Suprapubic skin (tissue), 4 donors: ENCODE measurements around the gene ADGRB3. TPM values are rescaled to one million over a fixed set of nuclear protein-coding genes. Genes with fewer than 3 reads are reported as not detected.
A peak's percentile ranks its signal among the peaks of the same experiment; 100 is the strongest.

Source experiments
- DNase-seq, 2 donors: peaks; one replicate each; pipeline ENCODE4 v3.0.0-alpha.2; 2019; ENCODE audit warnings: low spot score in 2 of 2
- H3K27ac ChIP-seq: fragments of 200-600 bp; sonication (generic); one replicate; pipeline ENCODE4 v1.5.1; 2019
- H3K27me3 ChIP-seq: fragments of 200-600 bp; sonication (generic); one replicate; pipeline ENCODE4 v1.5.1; 2019
- H3K36me3 ChIP-seq: fragments of 200-600 bp; sonication (generic); one replicate; pipeline ENCODE4 v1.5.1; 2019
- H3K4me1 ChIP-seq: fragments of 200-600 bp; sonication (generic); one replicate; pipeline ENCODE4 v1.5.1; 2019
- H3K4me3 ChIP-seq: fragments of 200-600 bp; sonication (generic); one replicate; pipeline ENCODE4 v1.5.1; 2019; ENCODE audit warnings: mild to moderate bottlenecking
- H3K9me3 ChIP-seq: fragments of 200-600 bp; sonication (generic); one replicate; pipeline ENCODE4 v1.5.1; 2019
- EP300 ChIP-seq: sonication (generic); formaldehyde crosslinking; IDR thresholded peaks from one replicate; pipeline ENCODE4 v1.6.1; 2017; ENCODE audit warnings: antibody characterized with exemption
- POLR2A ChIP-seq, 2 donors: fragments of 450-650 bp; IDR thresholded peaks; one replicate each; pipeline ENCODE4 v1.6.1; 2017; ENCODE audit warnings: antibody characterized with exemption in 2 of 2, mild to moderate bottlenecking in 2 of 2, moderate library complexity in 2 of 2
- POLR2AphosphoS5 ChIP-seq, 3 donors: sonication (generic); formaldehyde crosslinking; IDR thresholded peaks; one replicate each; pipeline ENCODE4 v1.6.1; 2017; ENCODE audit warnings: antibody characterized with exemption in 3 of 3
- WGBS: methylation state at CpG from one replicate; pipeline ENCODE4 v1.1.5; 2018; 5-methylcytosine and 5-hydroxymethylcytosine counted together
- total RNA-seq, 4 donors: library from RNA; depleted of rRNA; stranded (reverse); fragments of >200 nt; gene quantifications; one replicate each; pipeline ENCODE4 v1.1.0, GENCODE V29; 2016
- TF ChIP-seq, protein P1 (sequence below), 2 donors: fragments of 200-600 bp in 1 of 2; fragments of 450-650 bp in 1 of 2; sonication (generic) in 1 of 2; IDR thresholded peaks; one replicate each; pipeline ENCODE4 v1.5.1; 2016 to 2019; ENCODE audit warnings: antibody characterized with exemption in 2 of 2, mild to moderate bottlenecking in 1 of 2, moderate library complexity in 1 of 2

ADGRB3 gene
- total RNA-seq, 4 donors from 2014 or later: 0.42 to 2.2 (median 1.3) TPM

DNA sequence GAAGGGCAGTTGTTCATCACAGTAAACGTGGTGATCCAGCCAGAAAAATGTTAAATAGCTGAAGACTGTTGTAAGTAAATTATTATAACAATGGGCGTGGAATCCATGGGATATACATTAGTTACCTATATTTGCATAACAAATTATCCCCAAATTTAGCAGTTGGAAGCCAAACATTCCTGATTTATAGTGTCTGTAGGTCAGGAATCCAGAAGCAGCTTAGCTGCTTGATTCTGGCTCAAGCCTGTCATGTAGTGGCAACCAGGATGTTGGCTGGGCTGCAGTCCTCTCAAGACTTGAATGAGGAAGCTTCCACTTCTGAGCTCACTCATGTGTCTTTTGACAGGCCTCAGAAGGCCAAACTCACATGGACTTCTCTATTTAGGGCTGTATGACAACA is 6.9 kb upstream of the ADGRB3 start:
- Histone ChIP-seq H3K9me3 (no peaks in the 10 kb centered on the region), H3K27me3 (no peaks in the 10 kb centered on the region), H3K27ac (no peak overlapping the region), H3K4me3 (no peak overlapping the region), H3K4me1 (no peaks in the 10 kb centered on the region), H3K36me3 (no peaks in the 10 kb centered on the region)
- WGBS: 65% methylated on average over 2 of the region's 2 CpGs
- TF ChIP-seq, protein P1, sequence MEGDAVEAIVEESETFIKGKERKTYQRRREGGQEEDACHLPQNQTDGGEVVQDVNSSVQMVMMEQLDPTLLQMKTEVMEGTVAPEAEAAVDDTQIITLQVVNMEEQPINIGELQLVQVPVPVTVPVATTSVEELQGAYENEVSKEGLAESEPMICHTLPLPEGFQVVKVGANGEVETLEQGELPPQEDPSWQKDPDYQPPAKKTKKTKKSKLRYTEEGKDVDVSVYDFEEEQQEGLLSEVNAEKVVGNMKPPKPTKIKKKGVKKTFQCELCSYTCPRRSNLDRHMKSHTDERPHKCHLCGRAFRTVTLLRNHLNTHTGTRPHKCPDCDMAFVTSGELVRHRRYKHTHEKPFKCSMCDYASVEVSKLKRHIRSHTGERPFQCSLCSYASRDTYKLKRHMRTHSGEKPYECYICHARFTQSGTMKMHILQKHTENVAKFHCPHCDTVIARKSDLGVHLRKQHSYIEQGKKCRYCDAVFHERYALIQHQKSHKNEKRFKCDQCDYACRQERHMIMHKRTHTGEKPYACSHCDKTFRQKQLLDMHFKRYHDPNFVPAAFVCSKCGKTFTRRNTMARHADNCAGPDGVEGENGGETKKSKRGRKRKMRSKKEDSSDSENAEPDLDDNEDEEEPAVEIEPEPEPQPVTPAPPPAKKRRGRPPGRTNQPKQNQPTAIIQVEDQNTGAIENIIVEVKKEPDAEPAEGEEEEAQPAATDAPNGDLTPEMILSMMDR (IDR thresholded peaks at IDR 0.05): no peak
- TF ChIP-seq EP300 (no peak), POLR2AphosphoS5 (IDR thresholded peaks at IDR 0.05) (no peak), POLR2A (IDR thresholded peaks at IDR 0.05) (no peak)
- DNase-seq: no peak

DNA sequence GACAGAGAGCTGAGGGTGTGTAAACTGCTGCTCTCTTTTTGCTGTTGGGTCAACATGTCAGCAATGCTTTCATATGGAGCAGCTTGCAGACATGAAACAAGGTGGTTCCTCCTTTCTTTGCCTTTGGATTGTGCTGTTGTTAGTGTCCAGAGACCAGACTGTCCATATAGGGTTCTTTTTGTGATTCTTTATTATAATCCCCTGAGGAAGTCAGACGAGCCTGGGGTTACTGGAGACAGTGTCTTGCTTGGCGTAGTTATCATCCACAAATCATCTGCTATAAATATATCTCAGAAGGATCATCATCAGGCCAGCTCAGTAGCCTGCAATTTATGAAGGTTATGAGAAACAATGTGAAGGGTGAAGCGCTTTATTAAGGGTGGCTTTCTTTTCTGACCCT is 2.3 kb upstream of the ADGRB3 start:
- H3K27ac ChIP-seq: no peak overlapping the region

DNA sequence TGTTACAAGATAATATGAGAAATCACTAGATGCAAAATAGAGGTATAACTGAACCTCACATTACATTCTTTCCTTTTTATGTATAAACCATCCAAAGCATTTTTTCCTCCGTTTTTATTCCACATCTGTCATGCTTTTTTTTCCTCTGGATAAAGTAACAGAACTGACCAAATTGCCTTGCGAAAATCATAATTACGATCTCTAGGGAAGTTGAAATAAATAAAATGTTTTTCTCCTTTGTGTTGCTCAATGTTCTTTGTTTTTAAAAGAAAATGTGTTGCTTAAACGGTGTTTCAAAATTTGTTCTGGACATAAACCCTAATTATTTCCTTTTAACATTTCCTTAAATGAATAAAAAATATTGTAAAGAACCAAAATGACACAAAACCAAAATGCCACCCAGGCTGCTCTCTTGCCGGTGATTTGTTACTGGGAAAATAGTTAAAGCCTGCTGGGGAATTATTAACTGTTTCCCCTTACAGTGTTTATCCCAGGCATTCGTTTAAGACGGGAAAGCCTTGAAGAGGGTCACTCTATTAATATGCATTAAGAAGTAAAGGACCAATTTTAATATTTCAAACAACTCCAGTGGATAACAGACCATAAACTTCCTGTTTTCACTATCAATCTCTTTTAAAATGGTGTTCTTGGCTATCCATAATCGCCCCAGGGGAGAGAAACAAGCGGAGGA is 1.7 kb upstream of the ADGRB3 start:
- 30% methylated on average over 9 of the region's 9 CpGs for WGBS
- TF ChIP-seq POLR2AphosphoS5 (IDR thresholded peaks at IDR 0.05): no peak
- TF ChIP-seq EP300: no peak
- no peak for TF ChIP-seq POLR2A (IDR thresholded peaks at IDR 0.05)
- TF ChIP-seq, protein P1 (IDR thresholded peaks at IDR 0.05): no peak

More for the DNA sequence above, 2.3 kb upstream of the ADGRB3 start:
- TF ChIP-seq POLR2AphosphoS5 (IDR thresholded peaks at IDR 0.05) (no peak), POLR2A (IDR thresholded peaks at IDR 0.05) (no peak), EP300 (no peak)
- TF ChIP-seq, protein P1 (IDR thresholded peaks at IDR 0.05): no peak
- WGBS: 61% methylated on average over 3 of the region's 3 CpGs
- Histone ChIP-seq H3K4me1 (peaks cover 25% of the 10 kb centered on the region), H3K36me3 (no peaks in the 10 kb centered on the region), H3K4me3 (no peak overlapping the region), H3K27me3 (peaks cover 10% of the 10 kb centered on the region), H3K9me3 (no peaks in the 10 kb centered on the region)
- DNase-seq: no peak

DNA sequence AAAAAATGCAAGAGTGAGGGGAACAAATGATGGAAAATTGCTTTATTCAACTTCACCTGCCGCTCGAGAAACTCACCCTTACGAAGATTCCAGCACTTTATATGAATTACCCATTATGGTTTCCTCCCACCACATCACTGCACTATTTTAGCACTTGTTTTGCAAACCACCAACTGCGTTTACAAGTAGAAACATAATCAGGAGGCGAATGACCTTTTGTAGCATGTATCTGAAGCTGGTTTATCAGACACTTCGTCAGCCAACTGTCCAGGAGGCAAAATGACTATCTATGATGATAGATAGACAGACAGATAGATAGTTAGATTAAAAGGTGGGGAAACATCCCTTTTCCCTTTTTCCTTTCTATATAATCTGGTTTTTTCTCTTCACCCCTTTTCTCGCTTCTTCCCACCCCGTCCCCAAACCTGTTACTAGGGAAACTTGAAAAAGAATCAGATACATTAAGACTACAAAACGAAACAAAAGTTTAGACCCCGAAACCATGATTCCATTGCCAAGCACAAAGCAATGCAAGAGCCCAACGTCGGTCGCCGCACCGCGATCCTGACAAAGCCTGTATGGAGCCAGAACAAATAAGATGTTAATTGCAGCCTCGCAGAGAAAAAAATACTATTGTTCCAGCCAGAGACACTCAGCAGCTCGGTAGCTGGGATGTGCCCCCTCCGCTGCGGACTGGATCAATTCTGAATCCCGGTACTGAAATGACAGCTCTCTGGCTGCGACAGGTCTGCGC is 933 bp upstream of the ADGRB3 start:
- Histone ChIP-seq H3K27ac (peak overlapping the region; percentile 57), H3K36me3 (no peaks in the 10 kb centered on the region), H3K4me1 (peaks cover 25% of the 10 kb centered on the region), H3K4me3 (peak overlapping the region; percentile 63), H3K27me3 (peaks cover 10% of the 10 kb centered on the region), H3K9me3 (no peaks in the 10 kb centered on the region)
- no peak for TF ChIP-seq EP300
- TF ChIP-seq, protein P1 (IDR thresholded peaks at IDR 0.05): no peak
- no peak for TF ChIP-seq POLR2AphosphoS5 (IDR thresholded peaks at IDR 0.05)
- no peak for TF ChIP-seq POLR2A (IDR thresholded peaks at IDR 0.05)
- DNase-seq: no peak
- 4% methylated on average over 23 of the region's 23 CpGs for WGBS

More for the DNA sequence above, 1.7 kb upstream of the ADGRB3 start:
- no peak overlapping the region for H3K27ac ChIP-seq
- no peak for DNase-seq
- H3K9me3 ChIP-seq: no peaks in the 10 kb centered on the region
- peak overlapping the region; percentile 63 for H3K4me3 ChIP-seq
- peaks cover 10% of the 10 kb centered on the region for H3K27me3 ChIP-seq
- peaks cover 25% of the 10 kb centered on the region for H3K4me1 ChIP-seq
- H3K36me3 ChIP-seq: no peaks in the 10 kb centered on the region

DNA sequence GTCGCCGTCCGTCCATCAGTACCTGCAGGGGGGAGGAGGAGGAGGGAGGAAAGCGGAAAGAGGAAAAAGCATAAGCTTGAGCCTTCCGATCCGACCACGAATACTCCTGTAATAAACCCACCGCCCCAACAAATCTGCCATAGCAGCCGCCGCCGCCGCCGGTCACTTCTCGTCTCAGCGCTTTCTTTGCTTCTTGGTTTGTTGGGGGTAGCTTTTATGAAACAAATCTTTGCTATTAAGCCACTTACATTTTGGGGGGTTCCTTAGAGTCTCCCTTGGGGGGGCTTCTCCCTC is 277 bp downstream of the ADGRB3 start:
- Histone ChIP-seq H3K9me3 (no peaks in the 10 kb centered on the region), H3K27ac (peak overlapping the region; percentile 60), H3K4me3 (peak overlapping the region; percentile 63), H3K27me3 (peaks cover 10% of the 10 kb centered on the region), H3K36me3 (no peaks in the 10 kb centered on the region), H3K4me1 (peaks cover 32% of the 10 kb centered on the region)
- TF ChIP-seq POLR2AphosphoS5 (IDR thresholded peaks at IDR 0.05) (no peak), EP300 (no peak), POLR2A (IDR thresholded peaks at IDR 0.05) (no peak)
- TF ChIP-seq, protein P1 (IDR thresholded peaks at IDR 0.05): no peak
- 2% methylated on average over 15 of the region's 15 CpGs for WGBS
- DNase-seq: no peak
